SU-DHL-6 (cell line): Measurements from ENCODE around the gene NUDC.
"Not testable (repeated sequence)": the region's sequence is repeated elsewhere in the genome, so short reads cannot be mapped to it uniquely, and the experiment has no call there.

ENCODE experiments used
- H2AFZ ChIP-seq: fragments of 200-600 bp; sonication (generic); 2 replicates; pipeline ENCODE4 v1.6.1; 2014; ENCODE audit warnings: low read depth, mild to moderate bottlenecking, moderate library complexity, mixed read lengths, antibody characterized with exemption, low read length; ENCODE audit not compliant: severe bottlenecking
- H3F3A ChIP-seq: fragments of 200-600 bp; shearing (Covaris generic); 2 replicates; pipeline ENCODE4 v1.6.0; 2016; ENCODE audit warnings: antibody characterized with exemption, mild to moderate bottlenecking; ENCODE audit not compliant: insufficient read depth
- H3K27ac ChIP-seq: fragments of 200-600 bp; sonication (generic); 2 replicates; pipeline ENCODE4 v1.5.1; 2016; ENCODE audit warnings: low read depth, mild to moderate bottlenecking, low read length, moderate library complexity, mixed read lengths
- H3K27me3 ChIP-seq: fragments of 200-600 bp; sonication (generic), shearing (Covaris generic); 2 replicates; pipeline ENCODE4 v1.6.0; 2014; ENCODE audit warnings: mild to moderate bottlenecking, low read length
- H3K36me3 ChIP-seq: fragments of 200-600 bp; sonication (generic); 2 replicates; pipeline ENCODE4 v1.6.1; 2014; ENCODE audit warnings: mild to moderate bottlenecking, low read length, mixed read lengths
- H3K4me2 ChIP-seq: fragments of 300-600, 200-600 bp; shearing (Covaris generic), sonication (generic); 2 replicates; pipeline ENCODE4 v1.6.0; 2014; ENCODE audit warnings: low read length, low read depth, mild to moderate bottlenecking; ENCODE audit not compliant: poor library complexity, severe bottlenecking
- H3K4me3 ChIP-seq: fragments of 200-600 bp; sonication (generic); 2 replicates; pipeline ENCODE4 v1.5.1; 2014; ENCODE audit warnings: antibody characterized with exemption, low read length, mild to moderate bottlenecking, mixed read lengths; ENCODE audit not compliant: insufficient read depth, poor library complexity, severe bottlenecking
- H3K79me2 ChIP-seq: fragments of 200-600 bp; sonication (generic); 2 replicates; pipeline ENCODE4 v1.6.1; 2014; ENCODE audit warnings: mild to moderate bottlenecking, low read length, moderate library complexity; ENCODE audit not compliant: insufficient read depth
- H3K9ac ChIP-seq: fragments of 200-600 bp; sonication (generic); 2 replicates; pipeline ENCODE4 v1.7.0; 2014; ENCODE audit warnings: mild to moderate bottlenecking, low read length
- H3K9me2 ChIP-seq: fragments of 200-600 bp; sonication (generic); replicated peaks from 2 replicates; pipeline ENCODE4 v1.6.1; 2014; ENCODE audit warnings: low read length; ENCODE audit not compliant: insufficient read depth
- H3K9me3 ChIP-seq: fragments of 200-600 bp; sonication (generic); 2 replicates; pipeline ENCODE4 v1.6.1; 2014; ENCODE audit warnings: low read length, mixed read lengths; ENCODE audit not compliant: insufficient read depth
- H4K20me1 ChIP-seq: fragments of 200-600 bp; sonication (generic); 2 replicates; pipeline ENCODE4 v1.6.1; 2014; ENCODE audit warnings: low read depth, mild to moderate bottlenecking, antibody characterized with exemption, low read length, moderate library complexity, mixed read lengths
- CTCF ChIP-seq: fragments of 200-600 bp; sonication (generic); IDR thresholded peaks from one replicate; pipeline ENCODE4 v1.5.1; 2017; ENCODE audit warnings: antibody characterized with exemption, mild to moderate bottlenecking, low read length, moderate library complexity; ENCODE audit not compliant: insufficient read depth, poor library complexity, severe bottlenecking
- EZH2phosphoT487 ChIP-seq: fragments of 200-600 bp; sonication (generic), shearing (Covaris generic); conservative IDR thresholded peaks from 2 replicates; pipeline ENCODE4 v1.6.1; 2018; ENCODE audit warnings: mild to moderate bottlenecking, antibody characterized with exemption, low read length, moderate library complexity, mixed read lengths

Gene NUDC

GRCh38 chr1:26879793-26880192, 41.8 kb upstream of the NUDC start:
- H4K20me1 ChIP-seq, result no peaks in the 10 kb centered on the region
- no peak overlapping the region for H3K27ac ChIP-seq
- no peaks in the 10 kb centered on the region for H3K9me3 ChIP-seq
- H3K79me2 ChIP-seq, result no peaks in the 10 kb centered on the region
- no peak for TF ChIP-seq EZH2phosphoT487
- TF ChIP-seq CTCF, result no peak
- no peak overlapping the region for H3K9ac ChIP-seq
- no peak overlapping the region for H3K4me2 ChIP-seq
- H3K27me3 ChIP-seq, result no peaks in the 10 kb centered on the region
- no peaks in the 10 kb centered on the region for H3K9me2 ChIP-seq
- H3F3A ChIP-seq, result peaks cover 11% of the 10 kb centered on the region; the same call in 1 of the 2 replicates
- H2AFZ ChIP-seq, result no peak overlapping the region
- H3K36me3 ChIP-seq, result 0 out of 2 replicates have a peak, but pooled peaks cover 6% of the 10 kb centered on the region
- no peak overlapping the region for H3K4me3 ChIP-seq

- H3K9ac ChIP-seq, H4K20me1 ChIP-seq, H3K79me2 ChIP-seq, H3K9me2 ChIP-seq, H3K9me3 ChIP-seq, H3K27ac ChIP-seq, H3K27me3 ChIP-seq, H3K4me3 ChIP-seq, H3K4me2 ChIP-seq, H2AFZ ChIP-seq, H3K36me3 ChIP-seq: not testable (repeated sequence)
- H3F3A ChIP-seq, result peaks cover 11% of the 10 kb centered on the region; the same call in 1 of the 2 replicates
Observed at GRCh38 chr1:26881611-26882010, 39.9 kb upstream of the NUDC start.

GRCh38 chr1:26882696-26883463, 38.7 kb upstream of the NUDC start:
- H3F3A ChIP-seq, result peaks cover 13% of the 10 kb centered on the region; the same call in 1 of the 2 replicates
- no peaks in the 10 kb centered on the region for H3K27me3 ChIP-seq

More at GRCh38 chr1:26882696-26883463, 38.7 kb upstream of the NUDC start:
- H3K79me2 ChIP-seq, result no peaks in the 10 kb centered on the region
- H4K20me1 ChIP-seq, result no peaks in the 10 kb centered on the region
- H3K9me2 ChIP-seq, result no peaks in the 10 kb centered on the region
- H3K27ac ChIP-seq, result no peak overlapping the region
- H3K4me3 ChIP-seq, result no peak overlapping the region
- no peak overlapping the region for H2AFZ ChIP-seq
- H3K4me2 ChIP-seq, result no peak overlapping the region
- H3K9me3 ChIP-seq, result no peaks in the 10 kb centered on the region
- no peak overlapping the region for H3K9ac ChIP-seq
- H3K36me3 ChIP-seq, result 0 out of 2 replicates have a peak, but pooled peaks cover 6% of the 10 kb centered on the region
- TF ChIP-seq EZH2phosphoT487, result no peak
- no peak for TF ChIP-seq CTCF
